ENCODE results near the gene EEF1A2.

DNA sequence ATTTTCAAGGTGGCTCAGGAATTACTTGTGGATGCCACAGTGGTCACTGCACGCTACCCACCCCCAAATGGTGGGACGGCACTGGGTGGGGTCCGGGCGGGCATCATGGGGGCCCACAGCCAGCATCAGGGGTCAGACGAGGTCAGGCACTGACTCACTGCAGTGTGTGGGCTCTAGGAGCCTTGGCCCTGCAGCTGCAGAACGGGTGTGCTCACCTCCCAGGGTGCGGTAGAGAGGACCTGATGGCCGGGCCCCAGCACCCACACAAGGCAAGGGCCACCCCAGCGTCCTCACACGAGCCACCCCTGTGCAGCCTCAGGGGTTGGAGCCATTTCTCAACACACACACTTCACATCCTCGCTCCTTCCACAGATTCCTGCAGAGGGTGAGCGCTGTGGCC, 60.8 kb downstream of the EEF1A2 start:
- TF ChIP-seq, protein P1, sequence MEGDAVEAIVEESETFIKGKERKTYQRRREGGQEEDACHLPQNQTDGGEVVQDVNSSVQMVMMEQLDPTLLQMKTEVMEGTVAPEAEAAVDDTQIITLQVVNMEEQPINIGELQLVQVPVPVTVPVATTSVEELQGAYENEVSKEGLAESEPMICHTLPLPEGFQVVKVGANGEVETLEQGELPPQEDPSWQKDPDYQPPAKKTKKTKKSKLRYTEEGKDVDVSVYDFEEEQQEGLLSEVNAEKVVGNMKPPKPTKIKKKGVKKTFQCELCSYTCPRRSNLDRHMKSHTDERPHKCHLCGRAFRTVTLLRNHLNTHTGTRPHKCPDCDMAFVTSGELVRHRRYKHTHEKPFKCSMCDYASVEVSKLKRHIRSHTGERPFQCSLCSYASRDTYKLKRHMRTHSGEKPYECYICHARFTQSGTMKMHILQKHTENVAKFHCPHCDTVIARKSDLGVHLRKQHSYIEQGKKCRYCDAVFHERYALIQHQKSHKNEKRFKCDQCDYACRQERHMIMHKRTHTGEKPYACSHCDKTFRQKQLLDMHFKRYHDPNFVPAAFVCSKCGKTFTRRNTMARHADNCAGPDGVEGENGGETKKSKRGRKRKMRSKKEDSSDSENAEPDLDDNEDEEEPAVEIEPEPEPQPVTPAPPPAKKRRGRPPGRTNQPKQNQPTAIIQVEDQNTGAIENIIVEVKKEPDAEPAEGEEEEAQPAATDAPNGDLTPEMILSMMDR (IDR thresholded peaks at IDR 0.05): no peak
- TF ChIP-seq ZFX (IDR thresholded peaks at IDR 0.05; ENCODE audit: borderline replicate concordance): no peak

All from 22Rv1 (cell line).